HEK293 (cell line): ENCODE data around the gene LCN6.

Source experiments
- CTCF ChIP-seq: fragments of 450-650 bp; formaldehyde crosslinking; IDR thresholded peaks from 2 replicates; pipeline ENCODE4 v1.5.1; 2016; ENCODE audit warnings: missing biosample characterization, missing genetic modification characterization
- KLF8 ChIP-seq: fragments of 450-650 bp; formaldehyde crosslinking; IDR thresholded peaks from 2 replicates; pipeline ENCODE4 v1.5.1; 2016; ENCODE audit warnings: missing biosample characterization, missing genetic modification characterization
- PRDM10 ChIP-seq: fragments of 450-650 bp; formaldehyde crosslinking; IDR thresholded peaks from 2 replicates; pipeline ENCODE4 v1.5.1; 2016; ENCODE audit warnings: missing biosample characterization, missing genetic modification characterization
- REST ChIP-seq: fragments of 450-650 bp; formaldehyde crosslinking; IDR thresholded peaks from 2 replicates; pipeline ENCODE4 v1.5.1; 2016; ENCODE audit warnings: missing biosample characterization, missing genetic modification characterization
- YY1 ChIP-seq: fragments of 450-650 bp; formaldehyde crosslinking; IDR thresholded peaks from 2 replicates; pipeline ENCODE4 v1.5.1; 2018; ENCODE audit warnings: missing biosample characterization, missing genetic modification characterization
- ZBTB7A ChIP-seq: fragments of 450-650 bp; formaldehyde crosslinking; IDR thresholded peaks from 2 replicates; pipeline ENCODE4 v1.5.1; 2016; ENCODE audit warnings: low read depth, missing biosample characterization, missing genetic modification characterization
- ZNF596 ChIP-seq: fragments of 450-650 bp; IDR thresholded peaks from 2 replicates; pipeline ENCODE4 v1.5.0; 2018; ENCODE audit warnings: missing biosample characterization, mild to moderate bottlenecking, missing genetic modification characterization, moderate library complexity
- ZNF747 ChIP-seq: fragments of 450-650 bp; formaldehyde crosslinking; IDR thresholded peaks from 2 replicates; pipeline ENCODE4 v1.5.1; 2016; ENCODE audit warnings: missing biosample characterization, missing genetic modification characterization
- ZNF792 ChIP-seq: fragments of 450-650 bp; formaldehyde crosslinking; IDR thresholded peaks from 2 replicates; pipeline ENCODE4 v1.5.1; 2016; ENCODE audit warnings: missing biosample characterization, missing genetic modification characterization
- TF ChIP-seq, protein P1 (sequence below): fragments of 450-650 bp; formaldehyde crosslinking; IDR thresholded peaks from 2 replicates; pipeline ENCODE4 v1.5.1; 2016; ENCODE audit warnings: missing biosample characterization, missing genetic modification characterization

- TF ChIP-seq PRDM10 (tag by site-specific recombination) = peak; percentile 45
- no peak for TF ChIP-seq ZNF792 (tag by site-specific recombination)
- TF ChIP-seq REST (tag by site-specific recombination) = peak; percentile 27; the same call in 1 of the 2 replicates
- no peak for TF ChIP-seq YY1
- TF ChIP-seq ZNF596 = no peak
- no peak for TF ChIP-seq ZBTB7A (tag by site-specific recombination)
- TF ChIP-seq CTCF (tag by site-specific recombination) = peak; percentile 69
- TF ChIP-seq, protein P1, sequence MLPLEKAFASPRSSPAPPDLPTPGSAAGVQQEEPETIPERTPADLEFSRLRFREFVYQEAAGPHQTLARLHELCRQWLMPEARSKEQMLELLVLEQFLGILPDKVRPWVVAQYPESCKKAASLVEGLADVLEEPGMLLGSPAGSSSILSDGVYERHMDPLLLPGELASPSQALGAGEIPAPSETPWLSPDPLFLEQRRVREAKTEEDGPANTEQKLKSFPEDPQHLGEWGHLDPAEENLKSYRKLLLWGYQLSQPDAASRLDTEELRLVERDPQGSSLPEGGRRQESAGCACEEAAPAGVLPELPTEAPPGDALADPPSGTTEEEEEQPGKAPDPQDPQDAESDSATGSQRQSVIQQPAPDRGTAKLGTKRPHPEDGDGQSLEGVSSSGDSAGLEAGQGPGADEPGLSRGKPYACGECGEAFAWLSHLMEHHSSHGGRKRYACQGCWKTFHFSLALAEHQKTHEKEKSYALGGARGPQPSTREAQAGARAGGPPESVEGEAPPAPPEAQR (tag by site-specific recombination) = no peak
- no peak for TF ChIP-seq ZNF747
- no peak for TF ChIP-seq KLF8
These were observed 54.0 kb downstream of the LCN6 start for GRCh38 chr9:136694163-136694871.
